Keratinocyte (primary cell): ENCODE results near the gene GRAMD1B. TPM values are rescaled to one million over a fixed set of nuclear protein-coding genes. Genes with fewer than 3 reads are reported as not detected.

Experiments
- DNase-seq: peaks from one replicate; pipeline ENCODE4 v3.0.0-alpha.2; 2011; ENCODE audit warnings: low read depth, missing footprints, low spot score
- FAIRE-seq: peaks from 2 replicates; lab custom pipeline; 2011; peaks lifted over from hg19 to GRCh38; lab: Jason Lieb, UNC
- H2AFZ ChIP-seq: 2 replicates; pipeline ENCODE4 v1.6.0; 2012; ENCODE audit warnings: low read length, control low read depth, inconsistent platforms; ENCODE audit not compliant: control insufficient read depth
- H3K27ac ChIP-seq: 2 replicates; pipeline ENCODE4 v1.5.1; 2011; ENCODE audit warnings: low read length; ENCODE audit not compliant: control insufficient read depth, insufficient read depth
- H3K27me3 ChIP-seq: 3 replicates; pipeline ENCODE4 v1.6.0; 2011; ENCODE audit warnings: low read length; ENCODE audit not compliant: control insufficient read depth, insufficient read depth; ENCODE audit errors: extremely low read depth
- H3K36me3 ChIP-seq, 2 experiments: 2 replicates in 1 of 2; 3 replicates in 1 of 2; pipeline ENCODE4 v1.5.1; 2011; ENCODE audit warnings: low read length in 2 of 2, mild to moderate bottlenecking in 1 of 2; ENCODE audit not compliant: control insufficient read depth in 2 of 2, insufficient read depth in 2 of 2; ENCODE audit errors: extremely low read depth in 1 of 2
- H3K4me1 ChIP-seq: 3 replicates; pipeline ENCODE4 v1.5.1; 2011; ENCODE audit warnings: low read length; ENCODE audit not compliant: control insufficient read depth, insufficient read depth; ENCODE audit errors: extremely low read depth
- H3K4me2 ChIP-seq: 3 replicates; pipeline ENCODE4 v1.6.0; 2011; ENCODE audit warnings: low read depth, low read length; ENCODE audit not compliant: control insufficient read depth, insufficient read depth; ENCODE audit errors: extremely low read depth
- H3K4me3 ChIP-seq, 3 experiments: fragments of 200-600 bp in 1 of 3; sonication (generic) in 1 of 3; 2 replicates in 2 of 3; 3 replicates in 1 of 3; pipeline ENCODE4 v1.5.1; 2011 to 2016; ENCODE audit warnings: low read length in 3 of 3, mild to moderate bottlenecking in 3 of 3, control low read depth in 2 of 3, inconsistent platforms in 1 of 3, low read depth in 1 of 3, mixed read lengths in 1 of 3, mixed run types in 1 of 3, moderate library complexity in 1 of 3; ENCODE audit not compliant: control insufficient read depth in 2 of 3, insufficient read depth in 2 of 3; ENCODE audit errors: extremely low read depth in 1 of 3
- H3K79me2 ChIP-seq: 2 replicates; pipeline ENCODE4 v1.6.0; 2012; ENCODE audit warnings: low read length; ENCODE audit not compliant: control insufficient read depth, insufficient read depth
- H3K9ac ChIP-seq: 3 replicates; pipeline ENCODE4 v1.6.0; 2011; ENCODE audit warnings: low read length; ENCODE audit not compliant: control insufficient read depth, insufficient read depth; ENCODE audit errors: extremely low read depth
- H3K9me1 ChIP-seq: 3 replicates; pipeline ENCODE4 v1.6.0; 2011; ENCODE audit warnings: low read length; ENCODE audit not compliant: control insufficient read depth, insufficient read depth; ENCODE audit errors: extremely low read depth
- H3K9me3 ChIP-seq: 2 replicates; pipeline ENCODE4 v1.5.1; 2012; ENCODE audit warnings: low read depth, low read length; ENCODE audit not compliant: control insufficient read depth
- H4K20me1 ChIP-seq: 3 replicates; pipeline ENCODE4 v1.6.0; 2011; ENCODE audit warnings: low read length; ENCODE audit not compliant: control insufficient read depth, insufficient read depth; ENCODE audit errors: extremely low read depth
- CTCF ChIP-seq, 3 experiments: IDR thresholded peaks in 1 of 3; conservative IDR thresholded peaks in 1 of 3; optimal IDR thresholded peaks in 1 of 3; 2 replicates in 2 of 3; 3 replicates in 1 of 3; pipeline versions ENCODE3 to v1.5.1; 2011; ENCODE audit warnings: low read length in 3 of 3, mild to moderate bottlenecking in 3 of 3, moderate library complexity in 2 of 3, control low read depth in 1 of 3, inconsistent platforms in 1 of 3; ENCODE audit not compliant: insufficient read depth in 2 of 3; ENCODE audit errors: extremely low read depth in 1 of 3
- EZH2 ChIP-seq: IDR thresholded peaks from one replicate; pipeline ENCODE4 v1.6.1; 2012; ENCODE audit warnings: inconsistent platforms, mild to moderate bottlenecking, low read length, moderate library complexity
- dilution Hi-C: fragments of 300-500 bp; cut with MboI; formaldehyde crosslinking; loops from one replicate; pipeline ENCODE4 v1.7.0; 2020; ENCODE audit warnings: low sequenced_read_pairs; ENCODE audit not compliant: extremely low pct_ligation_motif_present
- polyA plus RNA-seq, 5 experiments: library from polyadenylated mRNA; depleted of rRNA in 3 of 5; stranded (reverse) in 3 of 5; stranded (forward) in 1 of 5; unstranded in 1 of 5; fragments of >200 nt; gene quantifications; 1 replicate in 1 of 5; 2 replicates in 3 of 5; 3 replicates in 1 of 5; pipeline versions ENCODE4 v1.2.1 to v1.2.3, GENCODE V29; 2011 to 2012; ENCODE audit warnings: missing spikeins in 2 of 5, low read depth in 1 of 5, low replicate concordance in 1 of 5

The GRAMD1B gene
- polyA plus RNA-seq, 1 donor (not counting 4 experiments of a cell fraction or from before 2014, with no cell fraction given), result 0.04 TPM

- Histone ChIP-seq H3K4me3 (no peak overlapping the region), H3K36me3 (no peaks in the 10 kb centered on the region), H2AFZ (no peak overlapping the region), H3K4me1 (no peaks in the 10 kb centered on the region), H3K9ac (no peak overlapping the region), H3K9me3 (no peaks in the 10 kb centered on the region), H3K4me2 (no peak overlapping the region), H3K27ac (no peak overlapping the region), H4K20me1 (no peaks in the 10 kb centered on the region), H3K79me2 (no peaks in the 10 kb centered on the region), H3K9me1 (no peaks in the 10 kb centered on the region), H3K27me3 (peaks cover 5% of the 10 kb centered on the region)
- DNase-seq (no peak), FAIRE-seq (no peak)
- dilution Hi-C loops, result no loop called here
- TF ChIP-seq EZH2 (no peak), CTCF (optimal IDR thresholded peaks at IDR 0.05 in 1 of 3, IDR thresholded peaks at IDR 0.05 in 1 of 3, conservative IDR thresholded peaks at IDR 0.05 in 1 of 3; ENCODE audit: extremely low read depth in 1 of 3, insufficient read depth in 2 of 3, low read length in 3 of 3) (no peak)
Observed at GRCh38 chr11:123575441-123575840, 145.4 kb downstream of the GRAMD1B start.

- dilution Hi-C loops, result no loop called here
- Histone ChIP-seq H3K4me1 (no peaks in the 10 kb centered on the region), H3K79me2 (no peaks in the 10 kb centered on the region), H3K27me3 (peaks cover 4% of the 10 kb centered on the region), H3K9me1 (no peaks in the 10 kb centered on the region), H3K9ac (no peak overlapping the region), H3K4me3 (no peak overlapping the region), H2AFZ (no peak overlapping the region), H3K4me2 (no peak overlapping the region), H3K27ac (no peak overlapping the region), H3K9me3 (no peaks in the 10 kb centered on the region), H3K36me3 (no peaks in the 10 kb centered on the region), H4K20me1 (no peaks in the 10 kb centered on the region)
- DNase-seq (no peak), FAIRE-seq (no peak)
- TF ChIP-seq CTCF (optimal IDR thresholded peaks at IDR 0.05 in 1 of 3, IDR thresholded peaks at IDR 0.05 in 1 of 3, conservative IDR thresholded peaks at IDR 0.05 in 1 of 3; ENCODE audit: extremely low read depth in 1 of 3, insufficient read depth in 2 of 3, low read length in 3 of 3) (no peak), EZH2 (no peak)
Observed at GRCh38 chr11:123576082-123576481, 146.0 kb downstream of the GRAMD1B start.
